HG02973 (cell line): ENCODE data around the gene ZNF687.
"Not testable (repeated sequence)": the region's sequence is repeated elsewhere in the genome, so short reads cannot be mapped to it uniquely, and the experiment has no call there.

ENCODE experiments used
- ATAC-seq: cut with Tn5 transposase; IDR thresholded peaks from one replicate; pipeline ENCODE4 v1.9.1; 2021; ENCODE audit warnings: moderate library complexity; ENCODE audit not compliant: unreplicated experiment

The ZNF687 gene

GRCh38 chr1:151281969-151282882 lies at the start of gene ZNF687:
ZNF687 (plus strand) TSS chr1:151282299; CDS start chr1:151286292, 3,993 bp downstream.
- ATAC-seq, result peak; percentile 76

GRCh38 chr1:151235235-151235634 lies 46.9 kb upstream of the ZNF687 start:
- ATAC-seq, result no peak

- no peak for ATAC-seq
These were observed 44.2 kb upstream of the ZNF687 start for GRCh38 chr1:151237678-151238466.

- no peak for ATAC-seq
These were observed 43.7 kb upstream of the ZNF687 start for GRCh38 chr1:151238467-151238739.

GRCh38 chr1:151242442-151242841 lies 39.7 kb upstream of the ZNF687 start:
- no peak for ATAC-seq

GRCh38 chr1:151243683-151244216 lies 38.3 kb upstream of the ZNF687 start:
- no peak for ATAC-seq

GRCh38 chr1:151246786-151247185 lies 35.3 kb upstream of the ZNF687 start:
- no peak for ATAC-seq

GRCh38 chr1:151251656-151252470 lies 30.2 kb upstream of the ZNF687 start:
- no peak for ATAC-seq

- peak; percentile 85 for ATAC-seq
These were observed 27.6 kb upstream of the ZNF687 start, which contains the start of gene PSMD4 for GRCh38 chr1:151254217-151255213. PSMD4 (plus strand) TSS chr1:151254734; CDS start chr1:151254783, 49 bp downstream.

- no peak for ATAC-seq
These were observed 26.7 kb upstream of the ZNF687 start for GRCh38 chr1:151255381-151255780.

- ATAC-seq, result no peak
These were observed 22.7 kb upstream of the ZNF687 start for GRCh38 chr1:151259351-151259750.

GRCh38 chr1:151265446-151266236 lies 16.5 kb upstream of the ZNF687 start:
- no peak for ATAC-seq

- ATAC-seq, result no peak
These were observed 15.8 kb upstream of the ZNF687 start for GRCh38 chr1:151266315-151266714.

- ATAC-seq, result no peak
These were observed 15.3 kb upstream of the ZNF687 start for GRCh38 chr1:151266821-151267220.

GRCh38 chr1:151267760-151268159 lies 14.3 kb upstream of the ZNF687 start:
- ATAC-seq, result no peak

- no peak for ATAC-seq
These were observed 8.1 kb upstream of the ZNF687 start for GRCh38 chr1:151273924-151274466.

GRCh38 chr1:151275341-151275740 lies 6.8 kb upstream of the ZNF687 start:
- ATAC-seq, result not testable (repeated sequence)

- ATAC-seq, result no peak
These were observed 4.8 kb upstream of the ZNF687 start for GRCh38 chr1:151277249-151277648.
